HL-60/S4 (cell line): ENCODE data around the gene EGLN3.
"Not testable (repeated sequence)": the region's sequence is repeated elsewhere in the genome, so short reads cannot be mapped to it uniquely, and the experiment has no call there.

Source experiments
- in situ Hi-C: fragments of 300-500 bp; cut with MboI; formaldehyde crosslinking; loops from 2 replicates; pipeline ENCODE4 v1.14.3; 2022; ENCODE audit warnings: low sequenced_read_pairs

EGLN3 gene

DNA sequence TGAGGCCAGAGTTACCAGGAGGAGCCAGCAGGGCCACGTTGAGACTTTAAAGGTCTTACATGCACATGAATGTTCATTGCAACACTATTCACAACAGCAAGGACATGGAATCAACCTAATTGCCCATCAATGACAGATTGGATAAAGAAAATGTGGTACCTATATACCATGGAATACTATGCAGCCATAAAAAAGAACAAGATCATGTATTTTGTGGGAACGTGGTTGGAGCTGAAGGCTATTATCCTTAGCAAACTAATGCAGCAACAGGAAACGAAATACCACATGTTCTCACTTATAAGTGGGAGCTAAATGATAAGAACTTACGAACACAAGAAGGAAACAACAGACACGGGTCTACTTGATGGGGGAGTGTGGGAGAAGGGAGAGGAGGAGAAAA is 11.6 kb upstream of the EGLN3 start:
- in situ Hi-C loops, result not testable (repeated sequence)

DNA sequence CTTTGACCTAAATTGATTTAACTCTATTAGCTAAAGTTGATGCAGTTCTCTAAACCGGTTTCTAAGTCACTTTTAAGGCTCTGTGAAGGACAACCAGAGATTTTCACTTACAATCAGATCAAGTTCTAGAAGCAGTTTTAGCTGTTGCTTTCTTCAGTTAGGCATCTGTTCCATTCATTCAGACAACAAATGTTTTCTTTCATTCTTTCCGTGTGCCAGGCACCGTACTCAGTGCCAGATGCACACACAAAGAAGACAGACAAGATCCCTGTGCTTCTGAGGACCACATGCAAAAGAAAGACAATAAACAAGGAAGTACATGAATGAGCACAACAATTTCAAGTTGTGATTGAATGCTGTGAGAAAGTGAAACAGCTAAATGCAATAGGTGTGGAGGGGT is 11.1 kb upstream of the EGLN3 start:
- in situ Hi-C loops, result no loop called here

DNA sequence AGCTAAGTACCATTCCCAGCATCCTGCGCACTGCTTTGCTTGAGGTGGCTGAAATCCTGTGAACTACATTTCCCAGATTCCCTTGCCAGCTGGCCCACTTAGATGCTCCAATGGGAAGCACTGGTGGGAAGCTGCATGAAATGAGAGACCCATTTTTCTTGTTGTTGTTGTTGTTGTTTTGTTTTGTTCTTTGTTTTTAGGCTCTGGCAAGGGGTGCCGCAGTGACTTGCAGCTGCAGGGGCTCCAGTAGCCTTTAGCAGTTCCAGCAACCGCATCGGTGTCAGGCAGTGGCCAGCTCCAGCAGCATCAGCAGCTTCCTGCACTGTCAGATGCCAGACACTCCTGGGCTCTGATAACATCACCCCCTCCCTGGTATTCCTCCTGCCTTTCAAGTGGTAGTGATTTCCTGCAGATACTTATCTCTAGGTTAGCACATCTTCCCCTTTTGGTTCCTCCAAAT is 8.8 kb upstream of the EGLN3 start:
- in situ Hi-C loops, result no loop called here

DNA sequence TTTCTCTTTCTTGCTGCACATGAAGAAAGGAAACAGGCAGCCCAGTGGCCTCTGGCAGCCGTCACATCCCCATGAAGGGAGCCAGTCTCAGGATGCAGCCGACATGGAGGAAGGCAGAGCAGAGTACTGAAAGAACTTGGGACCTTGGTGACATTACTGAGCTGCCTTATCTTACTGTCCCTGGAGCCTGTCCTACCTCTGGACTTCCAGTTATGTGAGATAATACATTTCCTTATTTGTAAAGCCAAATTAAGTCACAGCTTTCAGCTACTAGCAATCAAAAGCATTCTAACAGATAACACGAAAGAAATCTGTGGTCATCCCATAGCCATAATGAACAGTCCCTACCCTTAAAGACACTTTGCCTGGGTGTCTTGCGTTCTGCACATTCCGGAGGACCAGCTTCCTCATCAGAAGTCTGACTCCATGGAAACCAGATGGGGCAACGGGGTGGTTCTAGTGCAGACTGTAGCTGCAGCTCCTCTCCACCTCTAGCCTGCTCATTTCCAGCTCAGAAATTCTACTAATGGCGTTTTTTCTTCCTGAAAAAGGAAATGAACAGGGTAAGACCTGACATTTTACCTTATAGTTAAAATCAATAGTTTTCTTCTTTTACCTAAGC is 7.8 kb upstream of the EGLN3 start:
- in situ Hi-C loops, result no loop called here

DNA sequence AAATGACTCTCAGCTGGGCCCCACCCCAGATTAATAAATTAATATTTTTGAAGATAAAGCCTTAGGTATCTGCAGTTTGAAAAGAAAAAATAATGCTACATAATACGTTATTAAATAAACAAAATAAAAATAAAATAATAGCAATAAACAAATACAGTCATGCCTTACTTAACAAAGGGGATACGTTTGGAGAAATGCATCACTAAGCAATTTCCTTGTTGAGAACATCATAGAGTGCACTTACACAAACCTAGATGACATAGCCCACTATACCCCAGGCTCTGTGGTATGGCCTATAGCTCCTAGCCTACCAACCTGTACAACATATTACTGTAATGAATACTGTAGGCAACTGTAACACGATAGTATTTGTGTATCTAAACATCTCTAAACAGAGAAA is 7.1 kb upstream of the EGLN3 start:
- in situ Hi-C loops, result no loop called here

DNA sequence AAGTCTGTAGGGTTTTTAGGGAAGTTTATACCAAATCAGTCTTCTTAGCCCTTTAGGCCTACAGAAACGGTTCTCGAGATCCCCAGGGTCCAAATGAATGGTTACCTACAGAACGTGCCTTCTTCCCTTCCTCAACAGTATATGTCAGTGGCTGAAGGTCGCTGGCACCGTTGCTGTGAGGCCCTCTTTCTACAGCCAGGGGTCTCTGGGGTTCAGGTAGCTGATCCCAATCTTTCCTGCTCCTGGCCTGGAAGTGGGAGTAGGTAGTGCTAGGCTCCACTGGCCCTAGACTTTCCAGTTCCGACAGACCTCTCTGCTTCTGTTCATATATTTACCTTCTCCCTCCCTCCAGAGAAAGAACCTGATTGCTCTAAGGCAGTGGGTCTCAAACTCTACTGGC is 6.4 kb upstream of the EGLN3 start:
- in situ Hi-C loops, result no loop called here

DNA sequence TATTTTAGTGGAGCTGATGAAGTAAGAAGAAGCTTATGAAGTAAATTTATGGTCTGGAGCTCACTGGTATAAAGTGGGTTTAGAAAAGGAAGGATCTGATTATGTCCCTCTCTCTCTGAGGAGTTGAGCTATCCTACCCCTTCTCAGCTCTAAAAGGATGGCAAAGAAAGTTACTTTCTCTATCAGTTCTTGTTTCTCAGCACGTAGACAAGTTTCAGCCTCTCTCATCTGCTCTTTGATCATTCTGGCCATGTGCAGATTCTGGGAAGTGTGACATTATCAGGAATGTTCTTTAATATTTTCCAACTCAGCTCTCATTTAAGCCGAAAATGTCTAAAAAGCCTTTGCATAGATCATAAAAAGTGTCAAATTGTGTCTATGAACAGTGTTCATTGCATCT is 5.8 kb upstream of the EGLN3 start:
- in situ Hi-C loops, result no loop called here

DNA sequence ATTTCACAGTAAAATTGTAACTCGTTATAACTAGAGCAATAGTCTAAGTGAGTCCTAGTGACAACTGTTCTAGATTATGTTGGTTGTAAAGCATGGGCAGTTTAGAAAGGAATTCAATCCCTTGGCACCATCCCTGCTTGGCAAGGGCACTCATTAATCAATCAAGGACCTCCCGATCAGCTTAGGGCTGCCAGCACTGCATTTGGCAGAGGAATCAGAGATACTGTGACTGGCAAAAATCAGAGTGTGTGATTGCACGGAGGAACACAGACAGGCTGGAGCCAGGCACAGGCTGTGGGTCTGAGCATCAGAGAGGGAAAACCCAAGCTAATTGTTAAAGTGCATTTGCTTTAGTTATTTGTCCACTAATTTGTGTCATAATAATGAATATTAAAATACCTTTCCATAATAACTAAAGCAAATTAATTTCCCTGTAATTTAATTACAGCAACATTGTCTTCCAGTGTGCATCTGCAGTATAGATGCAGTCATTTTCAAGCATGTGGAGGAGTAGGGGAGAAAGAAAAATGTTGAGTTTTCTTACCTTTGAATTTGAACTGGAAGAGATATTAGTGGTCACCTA is 3.2 kb upstream of the EGLN3 start:
- in situ Hi-C loops, result no loop called here

DNA sequence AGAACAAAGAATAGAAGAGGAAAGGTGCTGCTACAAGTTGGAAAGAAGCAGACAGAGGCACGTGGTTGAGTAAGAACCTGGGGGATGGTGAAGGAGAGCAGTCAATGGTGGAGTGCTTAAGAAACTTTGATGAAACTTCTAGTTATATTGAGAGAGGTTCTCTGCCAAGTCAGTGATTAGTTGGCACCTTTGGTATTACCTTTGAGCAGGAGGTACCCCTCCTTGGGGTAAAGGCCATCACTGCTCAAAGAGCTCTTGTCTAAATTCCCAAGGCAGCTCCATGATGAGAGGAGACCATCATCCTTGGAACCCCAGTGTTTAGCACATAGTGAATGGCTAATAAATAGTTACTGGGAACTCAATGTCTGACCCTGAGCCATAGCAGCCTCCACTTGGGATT is 1.7 kb upstream of the EGLN3 start:
- in situ Hi-C loops, result no loop called here

DNA sequence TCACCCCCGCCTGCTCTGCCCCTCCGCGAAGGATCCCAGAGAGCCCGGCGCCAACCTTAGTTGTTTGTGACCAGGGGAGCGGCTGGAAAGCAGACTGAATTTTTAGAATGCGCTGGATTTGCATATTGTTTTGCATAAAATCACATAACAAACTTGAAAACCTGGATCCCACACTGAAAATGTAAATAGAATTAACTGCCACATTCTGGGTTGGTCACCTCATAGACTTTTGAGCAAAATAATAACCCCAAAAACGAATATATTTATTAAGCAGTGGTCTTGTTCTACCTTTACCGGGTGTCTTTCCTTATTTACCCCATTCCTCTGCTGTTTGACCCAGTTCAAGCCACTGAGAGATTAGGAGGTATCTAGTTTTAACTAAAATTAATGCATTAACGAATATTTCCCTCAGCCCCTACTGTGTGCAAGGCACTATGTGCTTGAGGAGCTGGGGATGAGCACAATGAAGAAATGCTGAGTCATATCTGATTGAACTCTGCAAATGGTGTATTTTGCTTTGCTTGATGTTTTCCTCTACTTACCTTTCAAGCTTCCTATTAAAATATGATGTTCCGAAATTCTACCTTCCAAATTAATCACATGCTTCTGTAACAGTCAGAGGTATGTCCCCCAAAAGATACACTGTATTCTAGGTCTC is 438 bp upstream of the EGLN3 start:
- in situ Hi-C loops, result no loop called here

DNA sequence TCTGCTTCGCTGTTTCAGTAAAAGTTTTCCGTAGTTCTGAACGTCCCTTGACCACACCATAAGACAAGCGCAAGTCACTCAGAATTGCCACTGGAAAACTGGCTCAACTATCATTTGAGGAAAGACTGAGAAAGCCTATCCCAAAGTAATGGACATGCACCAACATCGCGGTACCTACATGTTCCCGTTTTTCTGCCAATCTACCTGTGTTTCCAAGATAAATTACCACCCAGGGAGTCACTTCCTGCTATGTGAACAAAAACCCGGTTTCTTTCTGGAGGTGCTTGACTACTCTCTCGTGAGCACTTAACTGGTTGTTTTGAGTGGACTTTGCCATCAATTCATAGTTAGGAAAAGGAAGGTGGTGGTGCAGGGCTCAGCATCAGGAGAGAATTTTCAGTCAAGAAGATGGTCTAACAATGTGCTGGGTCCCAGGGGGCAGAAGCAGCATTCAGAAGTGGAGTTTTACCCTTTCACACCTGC is 1.4 kb downstream of the EGLN3 start:
- in situ Hi-C loops, result no loop called here

DNA sequence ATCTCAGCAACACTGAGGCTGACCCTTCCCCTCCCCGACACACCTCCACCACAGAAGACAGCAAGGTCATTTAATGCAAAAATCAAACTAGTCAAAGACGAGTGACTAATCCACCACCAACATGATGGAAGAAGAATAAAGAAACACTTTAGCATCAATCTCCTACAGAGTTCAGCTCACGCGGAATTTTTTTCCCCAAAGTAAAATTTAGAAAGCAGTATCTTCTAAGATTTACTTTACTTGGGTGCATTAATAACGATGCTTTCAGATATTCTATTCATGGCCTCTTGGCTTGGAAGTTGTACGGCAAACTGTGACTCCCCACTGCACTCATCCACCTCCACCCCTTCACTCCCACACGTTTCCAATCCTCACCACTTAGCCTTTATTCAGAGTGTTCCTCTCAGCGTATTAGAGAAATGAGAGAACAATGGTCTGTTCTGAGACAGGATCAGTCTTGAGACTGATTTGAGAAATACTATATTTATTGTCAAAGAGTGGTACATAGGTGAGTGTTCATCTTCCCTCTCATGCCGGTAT is 1.9 kb downstream of the EGLN3 start:
- in situ Hi-C loops, result no loop called here

DNA sequence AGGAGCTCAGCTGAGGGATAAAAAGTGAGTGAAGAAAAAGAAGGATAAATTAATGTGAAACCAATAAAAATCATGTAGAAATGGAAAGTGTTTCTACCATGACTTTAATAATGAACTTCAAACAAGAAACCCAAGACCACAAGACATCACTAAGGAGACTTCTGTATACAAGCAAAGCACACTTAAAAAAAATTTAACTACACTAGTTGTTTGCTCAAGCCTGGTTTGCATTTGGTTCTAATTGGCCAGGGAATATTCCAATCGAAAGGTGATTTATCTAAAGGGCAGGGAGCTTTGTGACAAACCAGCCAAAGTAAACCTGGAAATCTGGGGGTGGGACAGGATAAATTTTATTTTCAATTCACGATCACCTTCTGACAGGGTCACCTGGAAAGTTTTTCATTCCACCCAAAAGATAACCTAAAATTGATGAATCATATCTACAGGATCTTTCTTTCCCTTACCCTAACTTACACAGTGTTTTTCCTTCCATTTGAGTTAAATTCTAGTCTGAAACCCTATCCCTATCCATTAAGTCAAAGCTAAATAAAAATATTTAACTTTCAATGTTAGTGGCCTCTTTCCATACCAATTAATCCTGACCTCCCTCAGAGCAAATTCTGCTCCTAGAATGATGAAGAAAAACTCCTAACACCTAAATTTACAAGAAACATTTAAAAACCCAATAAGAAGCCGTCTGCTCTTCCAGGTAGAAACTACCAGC is 2.6 kb downstream of the EGLN3 start:
- in situ Hi-C loops, result no loop called here

DNA sequence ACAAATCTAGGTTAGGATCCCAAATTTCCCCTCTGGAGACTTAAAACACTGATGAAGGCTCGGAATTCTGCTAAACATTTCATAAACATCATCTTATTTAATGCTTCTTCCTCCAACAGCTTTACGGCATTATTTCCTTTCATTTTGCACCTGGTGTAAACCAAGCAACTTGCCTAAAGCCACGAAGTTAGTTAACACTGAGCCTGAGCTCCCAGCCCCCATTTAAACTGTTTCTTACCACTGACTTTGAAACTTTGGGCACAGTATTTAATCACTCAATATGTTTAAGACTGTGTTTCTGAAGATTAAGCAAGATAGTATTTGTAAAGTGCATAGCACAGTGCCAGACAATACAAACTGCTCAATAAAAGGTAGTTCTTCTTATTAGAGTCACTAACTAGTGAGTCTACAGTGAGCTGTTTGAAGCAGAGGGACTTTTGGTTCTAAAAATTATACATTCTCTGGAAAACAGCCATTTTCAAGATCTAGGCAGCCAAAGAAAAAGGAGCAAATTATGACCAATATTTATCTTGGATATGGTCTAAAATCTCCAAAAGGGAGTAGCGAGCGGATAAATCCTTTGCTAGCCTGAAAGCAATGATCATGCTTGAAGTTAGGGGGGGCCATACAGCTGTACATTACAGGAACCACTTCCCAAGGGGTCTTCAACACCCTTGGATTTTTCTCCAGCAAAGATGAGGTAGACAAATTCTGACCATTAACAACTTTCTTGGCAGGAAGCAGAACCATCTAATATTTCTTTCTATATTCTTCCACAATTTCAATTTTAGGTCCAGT is 4.0 kb downstream of the EGLN3 start:
- in situ Hi-C loops, result no loop called here

DNA sequence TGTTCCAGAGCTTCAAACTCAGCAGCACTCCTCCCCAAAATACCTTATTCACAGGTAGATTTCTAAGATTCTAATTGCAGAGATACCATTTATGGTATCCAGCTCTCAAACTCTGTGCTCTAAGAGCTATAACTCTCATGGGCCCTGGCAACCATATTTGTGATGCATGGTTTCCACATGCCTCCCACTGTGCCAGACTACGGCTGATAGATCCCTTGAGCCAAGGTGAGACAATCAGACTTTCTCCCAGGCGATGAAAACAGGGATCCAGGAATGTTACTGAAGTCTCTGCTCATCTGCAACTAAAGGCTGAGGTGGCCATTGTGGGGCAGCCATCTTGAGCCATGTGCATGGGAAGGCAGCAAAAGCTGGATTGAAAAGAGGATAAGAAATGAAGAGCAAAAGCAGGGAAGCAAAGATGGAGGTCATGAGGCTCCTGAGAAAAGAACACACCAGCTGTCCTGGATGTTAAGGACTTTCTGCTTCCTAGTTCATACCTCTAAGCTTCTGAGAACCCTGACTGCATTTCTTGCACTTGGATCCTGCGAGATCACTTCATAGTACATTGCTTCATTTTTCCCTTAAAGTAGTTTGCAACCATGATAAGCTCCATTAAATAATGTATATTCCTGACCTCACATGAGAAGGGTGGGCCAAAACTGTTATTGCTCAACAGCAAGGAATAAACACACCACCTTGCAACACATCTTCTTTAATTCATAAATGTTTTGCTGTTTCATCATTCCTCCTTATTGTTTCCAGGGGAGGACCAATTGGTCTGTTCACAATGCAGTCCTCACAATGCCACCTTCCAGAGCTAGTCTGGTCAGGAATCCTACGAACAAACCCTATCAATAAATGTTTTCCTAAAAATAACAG is 5.4 kb downstream of the EGLN3 start:
- in situ Hi-C loops, result no loop called here

DNA sequence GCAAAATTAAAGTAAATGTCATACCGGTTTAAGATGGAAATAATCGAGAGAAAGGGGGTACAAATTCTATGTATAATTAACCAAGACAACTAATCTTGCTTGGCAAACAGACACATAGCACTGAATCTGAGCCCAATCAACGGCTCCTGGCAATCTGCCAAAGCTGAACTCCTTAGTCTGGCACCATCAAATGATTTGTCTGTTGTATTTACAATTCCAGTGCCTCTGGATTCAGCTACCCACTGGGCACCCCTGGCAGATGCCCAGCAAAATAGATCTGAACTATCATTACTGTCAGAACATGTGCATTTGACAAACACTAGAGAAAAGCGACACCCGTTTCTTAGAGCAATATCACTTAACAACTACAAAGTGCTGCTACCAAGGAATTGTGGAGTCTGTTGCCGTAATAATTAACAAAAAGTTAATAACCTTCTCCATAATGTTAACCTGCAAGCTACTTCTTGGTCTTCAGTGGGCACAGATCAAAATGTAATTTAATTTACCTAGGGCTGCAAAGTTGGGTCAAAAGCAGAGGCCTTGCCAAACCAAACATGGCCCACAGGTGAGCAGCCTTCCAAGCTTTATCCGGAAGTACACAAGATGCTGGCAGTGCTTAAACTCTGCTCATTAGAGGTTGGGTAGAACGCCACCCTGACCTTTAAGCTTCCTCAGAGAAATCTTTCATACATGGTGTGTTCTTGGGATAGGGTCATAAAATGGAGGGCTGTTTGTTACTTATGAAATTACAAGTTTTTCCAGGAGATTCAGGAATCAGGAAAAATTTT is 7.6 kb downstream of the EGLN3 start:
- in situ Hi-C loops, result no loop called here

DNA sequence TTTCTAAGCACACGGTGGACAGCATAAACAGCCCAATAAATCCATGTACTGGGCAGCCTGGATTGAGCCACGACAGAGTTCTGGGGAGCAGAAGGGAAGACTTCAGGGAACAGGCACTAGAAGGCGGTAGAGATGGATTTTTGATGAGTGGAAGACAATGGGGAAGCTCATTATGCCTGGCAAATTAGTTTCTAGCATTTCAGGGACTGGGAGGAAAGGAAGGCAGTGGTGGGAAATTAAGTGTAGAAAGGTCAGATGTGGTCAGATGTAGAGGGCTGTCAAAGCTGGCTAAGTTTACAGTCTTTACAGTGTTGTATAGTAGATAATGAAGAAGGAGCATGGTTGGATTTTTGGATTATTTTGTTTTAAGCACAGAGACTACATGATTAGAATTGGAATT is 9.2 kb downstream of the EGLN3 start:
- in situ Hi-C loops, result no loop called here

DNA sequence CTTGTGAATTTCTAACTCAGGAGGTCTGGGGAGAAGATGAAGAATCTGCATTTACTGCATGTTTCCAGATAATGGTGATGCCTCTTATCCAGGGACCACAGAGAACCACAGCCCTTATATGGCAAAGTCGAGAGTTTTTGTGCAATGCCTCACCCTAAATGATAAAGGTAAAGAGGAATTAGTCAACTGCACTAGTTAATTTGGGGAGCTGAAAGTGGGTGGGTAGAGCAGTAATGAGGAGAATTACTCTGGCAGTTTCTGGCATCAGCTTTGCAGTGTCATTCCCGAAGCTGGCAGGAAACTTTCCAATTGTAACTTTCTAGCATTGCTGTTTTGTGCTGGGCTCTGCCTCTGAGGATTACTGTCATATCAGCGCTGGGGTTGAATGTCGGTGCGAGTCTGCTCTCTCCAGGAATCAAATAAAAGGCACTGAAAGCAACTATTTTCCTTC is 10.3 kb downstream of the EGLN3 start:
- in situ Hi-C loops, result no loop called here
